Liver (tissue), 3 donors: ENCODE data around the gene GNB1L.

ENCODE experiments used
- FOXA1 ChIP-seq: IDR thresholded peaks from 2 replicates; pipeline ENCODE4 v1.6.1; 2016; ENCODE audit warnings: antibody characterized with exemption
- JUND ChIP-seq, 2 donors: IDR thresholded peaks; 2 replicates each; pipeline ENCODE4 v1.6.1; 2016; ENCODE audit warnings: antibody characterized with exemption in 2 of 2
- TAF1 ChIP-seq: conservative IDR thresholded peaks from 2 replicates; pipeline ENCODE4 v1.6.1; 2016; ENCODE audit warnings: antibody characterized with exemption, mild to moderate bottlenecking
- YY1 ChIP-seq: IDR thresholded peaks from 2 replicates; pipeline ENCODE4 v1.6.1; 2016; ENCODE audit warnings: antibody characterized with exemption, mild to moderate bottlenecking
- TF ChIP-seq, protein P1 (sequence below): fragments of 150-350 bp; IDR thresholded peaks from 2 replicates; pipeline ENCODE4 v1.5.1; 2017; ENCODE audit warnings: improper control_type of control experiment, low read depth, low read length; ENCODE audit not compliant: missing input control
- TF ChIP-seq, protein P2 (sequence below): IDR thresholded peaks from 2 replicates; pipeline ENCODE4 v1.6.1; 2016; ENCODE audit warnings: antibody characterized with exemption
- TF ChIP-seq, protein P3 (sequence below): IDR thresholded peaks from 2 replicates; pipeline ENCODE4 v1.6.1; 2016; ENCODE audit warnings: antibody characterized with exemption
- donor health status: healthy.
- donor health status: healthy.

DNA sequence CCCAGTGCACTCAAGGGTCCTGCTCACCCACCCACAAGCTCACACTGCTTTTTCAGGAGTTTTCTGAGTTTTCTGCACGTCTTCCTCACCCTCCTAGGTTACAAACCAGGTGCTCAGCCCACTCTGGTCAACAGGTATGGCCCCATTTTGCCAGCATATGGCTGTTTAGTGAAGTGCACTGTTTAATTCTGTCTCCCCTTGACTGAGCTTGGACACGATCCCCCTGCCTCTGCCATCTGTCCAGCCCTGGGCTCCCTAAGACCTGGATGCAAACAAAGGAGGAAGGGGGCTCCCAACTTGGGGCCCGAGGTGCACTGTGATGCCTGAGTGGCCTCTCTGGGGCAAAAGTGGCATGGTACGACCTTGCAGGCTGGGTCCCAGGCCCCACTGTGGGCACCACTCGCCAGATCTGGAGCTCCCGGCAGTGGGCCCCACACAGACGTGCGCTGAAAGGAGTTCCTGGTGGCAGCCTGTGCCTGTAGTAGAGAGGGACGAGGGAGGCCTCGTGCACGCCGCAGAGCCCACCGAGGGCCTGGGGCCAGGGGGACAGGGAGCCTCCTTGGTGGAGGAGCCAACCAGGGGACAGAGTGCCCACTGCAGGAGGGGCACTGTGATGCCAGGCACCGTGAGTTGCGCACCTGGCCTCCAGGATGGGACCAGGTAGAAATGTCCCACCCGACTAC is 49.6 kb upstream of the GNB1L start:
- TF ChIP-seq, protein P1, sequence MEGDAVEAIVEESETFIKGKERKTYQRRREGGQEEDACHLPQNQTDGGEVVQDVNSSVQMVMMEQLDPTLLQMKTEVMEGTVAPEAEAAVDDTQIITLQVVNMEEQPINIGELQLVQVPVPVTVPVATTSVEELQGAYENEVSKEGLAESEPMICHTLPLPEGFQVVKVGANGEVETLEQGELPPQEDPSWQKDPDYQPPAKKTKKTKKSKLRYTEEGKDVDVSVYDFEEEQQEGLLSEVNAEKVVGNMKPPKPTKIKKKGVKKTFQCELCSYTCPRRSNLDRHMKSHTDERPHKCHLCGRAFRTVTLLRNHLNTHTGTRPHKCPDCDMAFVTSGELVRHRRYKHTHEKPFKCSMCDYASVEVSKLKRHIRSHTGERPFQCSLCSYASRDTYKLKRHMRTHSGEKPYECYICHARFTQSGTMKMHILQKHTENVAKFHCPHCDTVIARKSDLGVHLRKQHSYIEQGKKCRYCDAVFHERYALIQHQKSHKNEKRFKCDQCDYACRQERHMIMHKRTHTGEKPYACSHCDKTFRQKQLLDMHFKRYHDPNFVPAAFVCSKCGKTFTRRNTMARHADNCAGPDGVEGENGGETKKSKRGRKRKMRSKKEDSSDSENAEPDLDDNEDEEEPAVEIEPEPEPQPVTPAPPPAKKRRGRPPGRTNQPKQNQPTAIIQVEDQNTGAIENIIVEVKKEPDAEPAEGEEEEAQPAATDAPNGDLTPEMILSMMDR = no peak
- TF ChIP-seq FOXA1 (no peak), YY1 (no peak), TAF1 (no peak), JUND (IDR thresholded peaks at IDR 0.05) (no peak)
- TF ChIP-seq, protein P2, sequence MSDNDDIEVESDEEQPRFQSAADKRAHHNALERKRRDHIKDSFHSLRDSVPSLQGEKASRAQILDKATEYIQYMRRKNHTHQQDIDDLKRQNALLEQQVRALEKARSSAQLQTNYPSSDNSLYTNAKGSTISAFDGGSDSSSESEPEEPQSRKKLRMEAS = no peak
- TF ChIP-seq, protein P3, sequence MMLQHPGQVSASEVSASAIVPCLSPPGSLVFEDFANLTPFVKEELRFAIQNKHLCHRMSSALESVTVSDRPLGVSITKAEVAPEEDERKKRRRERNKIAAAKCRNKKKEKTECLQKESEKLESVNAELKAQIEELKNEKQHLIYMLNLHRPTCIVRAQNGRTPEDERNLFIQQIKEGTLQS = no peak
